Urinary bladder (tissue), 4 donors: ENCODE results near the gene INTS6. TPM values are rescaled to one million over a fixed set of nuclear protein-coding genes. Genes with fewer than 3 reads are reported as not detected.

Source experiments
- DNase-seq: peaks from one replicate; pipeline ENCODE4 v3.0.0-alpha.2; 2015; ENCODE audit errors: extremely low spot score
- H3K27ac ChIP-seq: one replicate; pipeline ENCODE4 v1.5.1; 2013; ENCODE audit warnings: low read depth, mild to moderate bottlenecking, moderate library complexity
- H3K36me3 ChIP-seq: one replicate; pipeline ENCODE4 v1.6.1; 2013; ENCODE audit warnings: mild to moderate bottlenecking, moderate library complexity; ENCODE audit not compliant: insufficient read depth
- H3K4me1 ChIP-seq: one replicate; pipeline ENCODE4 v1.6.1; 2013; ENCODE audit warnings: mild to moderate bottlenecking, moderate library complexity; ENCODE audit not compliant: insufficient read depth
- H3K4me3 ChIP-seq: one replicate; pipeline ENCODE4 v1.5.1; 2013; ENCODE audit warnings: low read depth, low read length
- WGBS: extraction: QIAGEN DNeasy Blood & Tissue Kit; methylation state at CpG from one replicate; pipeline ENCODE4 v1.1.7; 2013; 5-methylcytosine and 5-hydroxymethylcytosine counted together
- polyA plus RNA-seq: library from polyadenylated mRNA; stranded (reverse); fragments of 200-250 nt; gene quantifications from one replicate; pipeline ENCODE4 v1.2.3, GENCODE V29; 2013
- total RNA-seq: library from RNA; depleted of rRNA; stranded (reverse); fragments of >200 nt; gene quantifications from one replicate; pipeline ENCODE4 v1.2.3, GENCODE V29; 2014
- donor health status: healthy with polysubstance abuse.
- donor health status: healthy.

The INTS6 gene
- total and polyA plus RNA-seq, 2 donors: 14.0 to 74.8 TPM

DNA sequence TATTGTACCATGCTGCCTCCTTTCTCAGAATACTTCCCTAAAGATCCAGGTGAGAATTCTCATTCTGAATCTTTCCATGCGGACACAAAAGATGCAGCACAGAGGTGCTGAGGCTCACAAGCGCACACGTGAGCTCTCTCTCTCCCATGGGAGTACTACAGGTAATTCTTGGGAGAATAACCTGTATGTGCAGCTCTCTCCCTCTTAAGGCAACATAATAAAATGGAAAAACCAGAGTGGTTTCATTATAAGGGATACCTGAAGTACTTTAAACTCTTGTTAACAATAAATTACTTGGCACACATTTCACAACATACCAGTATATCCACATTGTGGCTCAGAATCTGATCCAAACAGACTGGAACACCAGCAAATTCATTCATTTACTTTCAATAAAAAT is 40.4 kb downstream of the INTS6 start:
- DNase-seq: no peak
- no peak overlapping the region for H3K27ac ChIP-seq
- no peak overlapping the region for H3K4me3 ChIP-seq
- no peaks in the 10 kb centered on the region for H3K36me3 ChIP-seq
- 94% methylated on average over 3 of the region's 3 CpGs for WGBS
- peaks cover 2% of the 10 kb centered on the region for H3K4me1 ChIP-seq

DNA sequence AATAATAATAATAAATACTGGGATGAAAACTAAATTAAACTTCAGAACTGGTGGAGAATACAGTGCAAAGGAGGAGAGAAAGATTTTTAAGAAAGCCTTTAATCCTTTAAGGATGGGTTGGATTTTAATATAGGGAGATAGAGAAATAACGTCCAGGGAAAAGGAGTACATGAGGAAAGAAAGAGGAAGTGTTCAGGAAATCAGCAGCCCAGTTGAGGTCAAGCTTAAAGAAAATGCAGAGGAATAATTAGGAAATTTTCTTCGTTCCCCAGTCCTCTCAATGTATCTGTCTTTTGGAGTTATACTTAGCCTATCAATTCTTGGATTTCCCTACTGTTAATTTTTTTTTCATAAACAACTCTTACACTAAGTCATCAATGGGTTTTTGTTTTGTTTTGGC is 47.7 kb downstream of the INTS6 start:
- no peaks in the 10 kb centered on the region for H3K36me3 ChIP-seq
- H3K27ac ChIP-seq: no peak overlapping the region
- no peak overlapping the region for H3K4me3 ChIP-seq
- WGBS: 63% methylated on average over 2 of the region's 2 CpGs
- no peak for DNase-seq
- peaks cover 2% of the 10 kb centered on the region for H3K4me1 ChIP-seq

DNA sequence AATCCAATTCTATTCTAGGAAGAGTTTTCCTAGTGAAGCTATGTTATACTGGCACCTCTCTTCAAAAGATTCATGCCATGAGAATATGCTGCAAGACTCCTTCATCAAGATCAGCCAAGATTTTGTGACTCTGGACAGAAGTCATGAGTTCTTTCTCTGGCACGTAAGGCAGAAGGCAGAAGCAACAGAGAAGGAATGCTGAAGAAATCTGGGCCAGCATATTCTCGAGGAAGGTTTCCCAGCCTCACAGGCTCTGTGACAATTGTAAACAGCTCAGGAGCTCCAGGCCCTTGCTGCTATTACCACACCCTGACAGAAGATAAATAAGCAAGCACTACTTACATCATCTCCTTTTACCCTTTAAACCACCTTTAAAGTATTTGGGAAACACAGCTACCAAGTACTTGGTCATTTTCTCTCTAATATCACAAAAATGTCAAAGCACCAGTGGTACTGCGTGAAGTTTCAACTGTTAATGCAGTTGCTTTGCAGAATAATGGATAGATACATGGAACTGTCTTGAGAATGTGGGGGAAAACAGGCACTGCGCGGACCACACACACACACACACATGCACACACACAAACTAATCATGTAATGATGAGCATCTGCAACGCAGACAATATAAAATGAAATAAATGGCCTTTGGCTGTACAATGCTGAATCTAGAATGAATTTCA is 55.4 kb downstream of the INTS6 start:
- Histone ChIP-seq H3K36me3 (no peaks in the 10 kb centered on the region), H3K27ac (no peak overlapping the region), H3K4me1 (peaks cover 1% of the 10 kb centered on the region), H3K4me3 (no peak overlapping the region)
- WGBS: 59% methylated on average over 6 of the region's 6 CpGs
- no peak for DNase-seq

DNA sequence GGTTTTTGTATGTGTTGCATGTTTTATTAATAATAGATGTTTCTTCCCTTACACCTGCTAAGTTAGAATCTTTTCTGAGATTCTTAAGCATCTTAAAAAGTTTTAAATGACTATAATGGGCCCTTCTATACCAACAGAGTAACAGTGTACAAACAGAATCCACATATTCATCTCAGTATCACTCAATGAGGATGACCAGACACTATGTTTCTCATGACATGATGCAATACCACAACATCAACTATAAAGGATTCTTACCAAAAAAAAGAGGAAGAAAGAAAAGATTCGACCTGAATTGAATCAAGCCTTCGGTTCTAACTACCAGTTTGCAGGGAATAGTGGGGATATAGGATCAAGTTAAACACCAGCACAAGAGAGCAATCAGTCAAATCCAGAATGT is 56.5 kb downstream of the INTS6 start:
- no peak overlapping the region for H3K4me3 ChIP-seq
- peaks cover 1% of the 10 kb centered on the region for H3K4me1 ChIP-seq
- 76% methylated on average over 2 of the region's 2 CpGs for WGBS
- H3K36me3 ChIP-seq: no peaks in the 10 kb centered on the region
- DNase-seq: no peak
- H3K27ac ChIP-seq: no peak overlapping the region

DNA sequence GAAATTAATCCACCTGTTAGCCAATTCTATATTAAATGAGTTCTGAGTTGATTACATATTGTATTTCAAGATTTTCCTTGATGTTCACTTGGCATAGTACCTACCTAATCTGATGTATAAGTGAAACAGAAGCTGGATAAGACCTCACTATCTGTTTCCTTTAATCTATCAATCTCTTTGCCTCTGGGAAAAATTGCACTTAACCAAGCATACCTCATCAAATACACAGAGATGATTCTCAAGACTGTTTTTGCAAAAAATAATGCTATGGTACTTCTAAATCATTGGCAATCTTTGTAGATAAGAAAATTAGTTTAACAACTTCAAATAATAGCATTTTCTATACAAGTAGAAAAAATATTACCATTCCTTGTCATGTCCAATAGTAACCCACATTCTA is 58.1 kb downstream of the INTS6 start:
- Histone ChIP-seq H3K27ac (no peak overlapping the region), H3K4me3 (no peak overlapping the region), H3K4me1 (peaks cover 1% of the 10 kb centered on the region), H3K36me3 (no peaks in the 10 kb centered on the region)
- DNase-seq: no peak

DNA sequence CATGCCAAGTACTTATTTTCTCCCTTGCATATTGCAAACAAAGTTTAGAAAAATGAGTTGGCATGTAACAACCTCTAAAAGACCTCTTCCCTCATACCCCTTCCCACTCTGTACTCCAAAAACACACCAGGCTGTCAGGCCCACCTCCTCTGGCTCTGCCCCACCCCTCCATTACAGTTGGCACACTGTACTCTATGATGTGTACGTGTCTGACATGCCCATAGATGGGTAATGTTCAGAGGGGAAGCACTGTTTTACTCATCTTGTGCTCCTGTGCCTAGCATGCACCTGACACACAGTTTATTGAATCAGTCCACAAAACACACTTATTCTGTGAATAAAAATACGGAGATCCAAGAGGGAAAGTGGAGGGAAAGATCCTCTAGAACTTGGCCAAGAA is 67.7 kb downstream of the INTS6 start:
- no peak for DNase-seq
- H3K36me3 ChIP-seq: no peaks in the 10 kb centered on the region
- no peaks in the 10 kb centered on the region for H3K4me1 ChIP-seq
- WGBS: 97% methylated on average over 2 of the region's 2 CpGs
- H3K27ac ChIP-seq: no peak overlapping the region
- no peak overlapping the region for H3K4me3 ChIP-seq

DNA sequence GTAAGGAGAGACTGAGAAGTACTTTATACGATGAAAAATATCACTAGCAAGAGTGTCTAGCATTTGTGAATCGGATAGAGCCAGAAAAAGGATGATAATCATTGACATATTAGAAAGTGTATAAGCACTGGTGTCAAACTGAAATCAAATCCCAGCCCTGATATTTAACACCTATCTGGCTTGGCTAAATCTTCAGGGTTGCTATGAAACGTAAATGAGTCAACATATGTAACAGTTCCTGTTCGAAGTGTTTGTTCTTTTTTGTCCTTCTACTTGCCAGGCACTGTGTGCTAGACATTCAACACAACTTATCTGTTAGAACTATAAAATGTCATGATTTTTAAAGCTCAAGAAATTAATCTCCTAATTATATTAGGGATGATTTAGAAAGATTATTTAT is 72.6 kb downstream of the INTS6 start:
- Histone ChIP-seq H3K4me1 (no peaks in the 10 kb centered on the region), H3K27ac (no peak overlapping the region), H3K4me3 (no peak overlapping the region), H3K36me3 (no peaks in the 10 kb centered on the region)
- no peak for DNase-seq
- 77% methylated on average over 4 of the region's 4 CpGs for whole genome bisulfite sequencing

DNA sequence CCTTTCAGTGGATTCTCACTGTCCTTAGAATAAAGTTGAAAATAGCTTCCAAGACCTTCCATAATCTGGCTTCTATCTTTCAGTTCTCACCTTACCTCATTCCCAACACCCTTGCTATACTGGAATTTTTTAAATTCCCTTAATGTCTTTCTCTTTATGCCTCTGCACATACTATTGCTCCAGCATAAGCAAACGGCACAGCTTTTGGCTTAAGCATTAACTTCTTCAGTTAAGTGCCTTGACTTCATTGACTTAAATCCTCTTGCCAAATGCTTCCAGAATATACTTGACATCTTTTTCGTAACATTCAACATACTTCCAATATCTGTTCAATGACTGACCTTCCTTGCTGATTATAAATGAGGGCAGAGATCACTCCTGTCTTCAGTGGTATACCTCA is 79.4 kb downstream of the INTS6 start:
- DNase-seq: no peak
- H3K27ac ChIP-seq: no peak overlapping the region
- H3K4me1 ChIP-seq: no peaks in the 10 kb centered on the region
- H3K4me3 ChIP-seq: no peak overlapping the region
- 94% methylated on average over 2 of the region's 2 CpGs for WGBS
- no peaks in the 10 kb centered on the region for H3K36me3 ChIP-seq

DNA sequence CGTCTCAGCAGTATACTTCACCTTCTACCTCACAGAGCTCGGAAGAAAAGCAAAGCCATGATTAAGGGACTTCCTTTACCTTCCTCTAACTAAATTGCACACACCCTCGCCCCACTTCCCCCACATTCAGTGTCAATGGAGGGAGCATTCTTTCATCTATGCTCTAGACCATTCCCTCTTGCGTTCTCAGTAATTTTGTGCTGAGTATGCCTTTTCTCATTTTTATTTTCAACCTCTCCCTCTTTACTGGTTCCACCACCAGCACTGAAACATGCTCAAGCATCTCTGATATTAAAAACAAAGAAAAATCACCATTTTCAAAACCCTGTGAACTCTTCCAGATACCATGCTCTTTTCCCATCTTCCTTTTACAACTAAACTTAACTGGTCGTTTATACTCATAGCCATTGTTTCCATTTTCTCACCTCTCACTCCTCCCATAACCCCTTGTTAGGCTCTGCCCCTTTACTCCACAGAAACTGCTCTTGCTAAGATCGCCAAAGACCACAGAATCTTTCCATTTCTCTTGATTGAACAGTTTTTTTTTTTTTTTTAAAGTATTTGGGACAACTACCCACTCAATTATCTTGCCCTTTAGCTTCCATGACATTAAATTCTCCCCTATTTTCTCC is 81.0 kb downstream of the INTS6 start:
- H3K27ac ChIP-seq: no peak overlapping the region
- no peak overlapping the region for H3K4me3 ChIP-seq
- H3K4me1 ChIP-seq: no peaks in the 10 kb centered on the region
- no peak for DNase-seq
- no peaks in the 10 kb centered on the region for H3K36me3 ChIP-seq
- 92% methylated on average over 6 of the region's 6 CpGs for WGBS

DNA sequence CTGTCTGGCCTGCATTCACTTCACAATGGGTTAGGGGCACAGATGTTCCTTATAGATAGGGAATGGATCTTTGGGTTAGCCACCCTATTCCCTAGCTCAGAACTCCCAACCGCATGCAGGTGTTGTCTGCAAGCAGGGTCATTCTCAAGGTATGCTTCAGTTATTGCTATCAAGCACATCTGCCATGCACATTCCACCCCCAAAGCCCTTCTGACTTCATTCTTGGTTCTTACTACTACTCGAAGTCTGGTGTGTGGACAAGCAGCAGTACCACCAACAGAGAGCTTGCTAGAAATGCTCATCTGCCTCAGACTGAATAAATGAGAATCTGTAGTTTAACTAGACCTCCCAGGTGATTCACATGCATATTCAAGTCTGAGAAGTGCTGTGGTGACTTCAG is 82.0 kb downstream of the INTS6 start:
- H3K27ac ChIP-seq: no peak overlapping the region
- H3K4me1 ChIP-seq: no peaks in the 10 kb centered on the region
- no peaks in the 10 kb centered on the region for H3K36me3 ChIP-seq
- H3K4me3 ChIP-seq: no peak overlapping the region
- 96% methylated on average over 2 of the region's 2 CpGs for WGBS
- no peak for DNase-seq

DNA sequence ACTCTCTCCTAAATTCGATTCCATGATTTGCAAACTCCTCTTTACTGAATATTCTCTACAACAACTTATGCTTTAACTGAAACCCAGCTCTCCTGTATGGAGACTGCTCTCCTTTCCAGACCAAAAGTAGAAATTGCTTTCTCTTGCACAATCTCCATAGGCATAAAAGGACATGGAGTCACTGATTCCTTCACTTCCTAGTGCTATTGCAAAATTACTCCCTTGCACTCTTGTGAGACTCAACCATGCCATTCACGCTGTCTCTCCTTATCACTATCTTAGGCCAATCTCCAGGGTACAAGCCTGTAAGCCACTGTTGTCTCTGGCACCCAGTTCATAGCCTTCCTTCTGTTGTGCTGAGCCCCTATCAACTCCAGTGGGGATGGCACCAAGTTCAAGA is 82.7 kb downstream of the INTS6 start:
- no peaks in the 10 kb centered on the region for H3K4me1 ChIP-seq
- no peak for DNase-seq
- 93% methylated on average over 2 of the region's 2 CpGs for WGBS
- H3K27ac ChIP-seq: no peak overlapping the region
- no peaks in the 10 kb centered on the region for H3K36me3 ChIP-seq
- H3K4me3 ChIP-seq: no peak overlapping the region

DNA sequence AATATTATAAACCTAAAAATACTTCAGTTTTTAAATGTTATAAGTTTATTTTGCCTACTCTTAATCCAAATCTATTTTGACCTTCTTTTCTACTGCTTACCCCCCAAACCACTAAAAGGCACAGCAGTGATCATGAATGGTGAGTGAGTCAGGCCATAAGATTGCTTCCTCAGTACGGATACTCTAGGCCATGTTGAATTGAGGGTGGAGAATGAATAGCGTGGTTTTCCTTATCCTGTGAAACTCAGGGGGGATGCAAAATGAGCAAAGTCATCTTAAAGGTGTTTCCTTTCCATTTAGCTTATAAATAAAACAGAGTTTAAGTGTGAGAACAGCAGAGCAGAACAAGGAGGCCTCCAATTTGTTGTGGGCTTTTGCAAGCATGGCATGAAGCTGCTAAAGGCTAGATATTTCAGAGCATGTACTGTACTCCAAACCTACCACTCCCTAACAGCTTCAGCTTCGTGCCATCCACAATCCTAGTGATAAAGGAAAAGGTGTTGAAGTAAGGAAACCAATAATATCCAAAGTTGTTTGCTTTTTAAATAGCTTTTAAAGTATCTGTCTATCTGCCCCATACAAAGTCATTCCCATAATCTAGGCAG is 88.3 kb downstream of the INTS6 start:
- H3K27ac ChIP-seq: no peak overlapping the region
- no peaks in the 10 kb centered on the region for H3K4me1 ChIP-seq
- WGBS: 79% methylated on average over 3 of the region's 3 CpGs
- DNase-seq: no peak
- no peak overlapping the region for H3K4me3 ChIP-seq
- H3K36me3 ChIP-seq: peaks cover 2% of the 10 kb centered on the region

DNA sequence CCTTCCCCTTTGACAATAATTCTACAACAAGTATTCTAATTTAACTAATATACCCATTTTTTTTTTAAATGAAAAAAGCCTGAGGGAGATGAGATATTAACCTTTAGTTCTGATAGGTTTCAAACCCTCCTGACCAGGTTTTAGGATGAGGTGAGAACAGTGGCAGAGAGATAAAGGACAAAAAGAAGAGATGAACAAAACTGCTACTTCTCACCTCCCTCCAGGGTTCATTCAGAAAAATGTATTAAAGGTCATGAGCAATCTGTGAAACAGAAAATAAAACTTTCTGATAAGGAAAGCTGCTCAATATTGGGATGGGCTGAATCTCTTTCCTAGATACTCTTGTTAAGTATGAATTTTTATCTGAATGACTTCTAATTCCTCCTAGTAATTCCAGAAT is 89.2 kb downstream of the INTS6 start:
- no peak for DNase-seq
- H3K36me3 ChIP-seq: peaks cover 2% of the 10 kb centered on the region
- H3K4me1 ChIP-seq: no peaks in the 10 kb centered on the region
- no peak overlapping the region for H3K27ac ChIP-seq
- H3K4me3 ChIP-seq: no peak overlapping the region

DNA sequence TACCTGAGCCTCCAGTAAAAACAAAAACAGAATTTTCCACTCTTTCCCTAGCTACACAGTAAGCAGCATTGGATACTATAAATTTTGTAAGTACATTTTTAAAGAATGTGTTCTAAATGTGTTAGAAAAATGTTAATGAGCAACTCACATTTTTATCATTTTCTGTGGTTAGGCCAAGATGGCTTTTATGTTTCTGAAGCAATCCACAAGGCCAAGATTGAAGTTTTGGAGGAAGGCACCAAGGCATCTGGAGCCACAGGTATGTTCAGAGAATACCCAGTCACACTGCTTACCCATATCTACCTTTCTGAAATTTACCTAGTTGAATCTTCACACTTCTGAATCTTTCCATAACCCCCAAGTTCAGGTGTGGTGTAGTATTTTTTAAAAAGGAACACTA is 91.7 kb downstream of the INTS6 start:
- H3K4me3 ChIP-seq: no peak overlapping the region
- no peak overlapping the region for H3K27ac ChIP-seq
- DNase-seq: no peak
- peaks cover 2% of the 10 kb centered on the region for H3K36me3 ChIP-seq
- no peaks in the 10 kb centered on the region for H3K4me1 ChIP-seq
